ENCODE measurements around the gene HDAC4. TPM values are rescaled to one million over a fixed set of nuclear protein-coding genes. Genes with fewer than 3 reads are reported as not detected.

The HDAC4 gene
- total and polyA plus RNA-seq, 2 experiments from 2014 or later: 9.3 to 10.8 TPM

- H3K9me3 ChIP-seq (ENCODE audit: low read depth): no peaks in the 10 kb centered on the region
- H3K79me2 ChIP-seq: no peaks in the 10 kb centered on the region
- no peak overlapping the region for H2AFZ ChIP-seq
- H3K4me1 ChIP-seq (ENCODE audit: insufficient read depth): peaks cover 24% of the 10 kb centered on the region
- H3K4me3 ChIP-seq: no peak overlapping the region
- no peaks in the 10 kb centered on the region for H3K27me3 ChIP-seq
- H3K4me2 ChIP-seq: peak overlapping the region; percentile 62
- peak overlapping the region; percentile 74 for H3K27ac ChIP-seq
- TF ChIP-seq EZH2 (IDR thresholded peaks at IDR 0.05; ENCODE audit: borderline replicate concordance) (no peak), EZH2phosphoT487 (IDR thresholded peaks at IDR 0.05; ENCODE audit: low read depth, severe bottlenecking, unreplicated experiment) (no peak)
- TF ChIP-seq, protein P1, sequence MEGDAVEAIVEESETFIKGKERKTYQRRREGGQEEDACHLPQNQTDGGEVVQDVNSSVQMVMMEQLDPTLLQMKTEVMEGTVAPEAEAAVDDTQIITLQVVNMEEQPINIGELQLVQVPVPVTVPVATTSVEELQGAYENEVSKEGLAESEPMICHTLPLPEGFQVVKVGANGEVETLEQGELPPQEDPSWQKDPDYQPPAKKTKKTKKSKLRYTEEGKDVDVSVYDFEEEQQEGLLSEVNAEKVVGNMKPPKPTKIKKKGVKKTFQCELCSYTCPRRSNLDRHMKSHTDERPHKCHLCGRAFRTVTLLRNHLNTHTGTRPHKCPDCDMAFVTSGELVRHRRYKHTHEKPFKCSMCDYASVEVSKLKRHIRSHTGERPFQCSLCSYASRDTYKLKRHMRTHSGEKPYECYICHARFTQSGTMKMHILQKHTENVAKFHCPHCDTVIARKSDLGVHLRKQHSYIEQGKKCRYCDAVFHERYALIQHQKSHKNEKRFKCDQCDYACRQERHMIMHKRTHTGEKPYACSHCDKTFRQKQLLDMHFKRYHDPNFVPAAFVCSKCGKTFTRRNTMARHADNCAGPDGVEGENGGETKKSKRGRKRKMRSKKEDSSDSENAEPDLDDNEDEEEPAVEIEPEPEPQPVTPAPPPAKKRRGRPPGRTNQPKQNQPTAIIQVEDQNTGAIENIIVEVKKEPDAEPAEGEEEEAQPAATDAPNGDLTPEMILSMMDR (IDR thresholded peaks at IDR 0.05; ENCODE audit: poor library complexity): no peak
- WGBS (ENCODE audit: low lambda C conversion rate, missing lambda C conversion rate): 45% methylated on average over 9 of the region's 9 CpGs
- no peaks in the 10 kb centered on the region for H3K9me2 ChIP-seq (replicated peaks; ENCODE audit: insufficient read depth)
- DNase-seq (ENCODE audit: low spot score): peak; percentile 28
- H3K36me3 ChIP-seq (replicated peaks; ENCODE audit: insufficient read depth, low read depth): no peaks in the 10 kb centered on the region
- H4K20me1 ChIP-seq (ENCODE audit: insufficient read depth, poor library complexity, severe bottlenecking): peaks cover 3% of the 10 kb centered on the region
These were observed 286.7 kb downstream of the HDAC4 start for GRCh38 chr2:239114119-239114581.

DNA sequence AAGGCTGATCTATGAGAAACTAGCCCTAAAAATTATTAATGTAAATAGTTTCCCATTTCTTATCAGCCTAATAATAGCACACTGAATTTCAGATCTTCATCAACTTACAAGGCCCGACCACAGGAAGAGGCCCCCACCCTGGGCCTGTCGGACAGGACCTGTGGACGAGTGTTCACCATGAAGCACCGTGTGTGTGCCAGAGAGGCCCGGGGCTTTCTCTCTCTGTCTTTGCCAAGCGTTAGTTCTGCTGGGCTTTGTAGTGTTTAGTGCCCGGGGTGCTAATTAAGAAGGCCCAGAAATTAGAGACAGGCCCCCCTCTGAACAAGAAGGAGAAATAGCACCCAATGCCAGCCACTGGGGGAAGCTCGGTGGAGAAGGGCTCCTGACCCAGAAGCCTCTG, 287.2 kb downstream of the HDAC4 start:
- Histone ChIP-seq H3K79me2 (no peaks in the 10 kb centered on the region), H4K20me1 (ENCODE audit: insufficient read depth, poor library complexity, severe bottlenecking) (peaks cover 3% of the 10 kb centered on the region), H3K36me3 (replicated peaks; ENCODE audit: insufficient read depth, low read depth) (no peaks in the 10 kb centered on the region), H3K27me3 (no peaks in the 10 kb centered on the region), H3K4me1 (ENCODE audit: insufficient read depth) (peaks cover 24% of the 10 kb centered on the region), H3K9me2 (replicated peaks; ENCODE audit: insufficient read depth) (no peaks in the 10 kb centered on the region), H3K27ac (peak overlapping the region; percentile 74), H3K4me3 (no peak overlapping the region), H3K4me2 (peak overlapping the region; percentile 62), H2AFZ (no peak overlapping the region), H3K9me3 (ENCODE audit: low read depth) (no peaks in the 10 kb centered on the region)
- TF ChIP-seq, protein P1 (IDR thresholded peaks at IDR 0.05; ENCODE audit: poor library complexity): no peak
- TF ChIP-seq EZH2phosphoT487 (IDR thresholded peaks at IDR 0.05; ENCODE audit: low read depth, severe bottlenecking, unreplicated experiment) (no peak), EZH2 (IDR thresholded peaks at IDR 0.05; ENCODE audit: borderline replicate concordance) (no peak)
- 47% methylated on average over 8 of the region's 8 CpGs for WGBS (ENCODE audit: low lambda C conversion rate, missing lambda C conversion rate)
- DNase-seq (ENCODE audit: low spot score): no peak

DNA sequence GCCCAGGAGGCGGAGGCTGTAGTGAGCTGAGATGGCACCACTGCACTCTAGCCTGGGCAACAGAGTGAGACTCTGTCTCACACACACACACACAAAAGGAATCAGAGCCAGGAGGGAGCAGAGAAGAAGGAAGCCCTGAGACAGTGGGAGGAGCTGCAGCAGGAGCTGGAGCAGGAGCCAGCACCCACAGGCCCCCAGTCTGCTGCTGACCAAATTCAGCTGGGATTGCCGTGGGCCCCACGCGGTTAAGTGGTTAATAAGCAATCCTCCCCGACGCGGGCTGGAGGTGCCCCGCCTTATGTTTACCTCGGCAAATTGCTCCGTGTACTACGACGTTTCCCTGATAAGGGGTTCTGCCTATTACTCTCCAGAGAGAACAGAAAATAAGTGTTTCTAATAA, 287.6 kb downstream of the HDAC4 start:
- no peak overlapping the region for H3K4me3 ChIP-seq
- peak; percentile 71 for DNase-seq (ENCODE audit: low spot score)
- H3K4me1 ChIP-seq (ENCODE audit: insufficient read depth): peaks cover 24% of the 10 kb centered on the region
- H3K27me3 ChIP-seq: no peaks in the 10 kb centered on the region
- no peak overlapping the region for H2AFZ ChIP-seq
- H3K27ac ChIP-seq: peak overlapping the region; percentile 74
- TF ChIP-seq EZH2 (IDR thresholded peaks at IDR 0.05; ENCODE audit: borderline replicate concordance) (no peak), EZH2phosphoT487 (IDR thresholded peaks at IDR 0.05; ENCODE audit: low read depth, severe bottlenecking, unreplicated experiment) (no peak)
- TF ChIP-seq, protein P1 (IDR thresholded peaks at IDR 0.05; ENCODE audit: poor library complexity): no peak
- WGBS (ENCODE audit: low lambda C conversion rate, missing lambda C conversion rate): 19% methylated on average over 12 of the region's 12 CpGs
- H3K4me2 ChIP-seq: peak overlapping the region; percentile 62
- no peaks in the 10 kb centered on the region for H3K9me2 ChIP-seq (replicated peaks; ENCODE audit: insufficient read depth)
- H3K79me2 ChIP-seq: no peaks in the 10 kb centered on the region
- no peaks in the 10 kb centered on the region for H3K9me3 ChIP-seq (ENCODE audit: low read depth)
- peaks cover 3% of the 10 kb centered on the region for H4K20me1 ChIP-seq (ENCODE audit: insufficient read depth, poor library complexity, severe bottlenecking)
- no peaks in the 10 kb centered on the region for H3K36me3 ChIP-seq (replicated peaks; ENCODE audit: insufficient read depth, low read depth)
